Mesothelial cell of epicardium (in vitro differentiated cells): ENCODE results near the gene CCNF. TPM values are rescaled to one million over a fixed set of nuclear protein-coding genes. Genes with fewer than 3 reads are reported as not detected.

Experiments used
- DNase-seq, 2 experiments: peaks; one replicate each; pipeline ENCODE4 v3.0.0; 2021; ENCODE audit warnings: low spot score in 2 of 2; ENCODE audit not compliant: unreplicated experiment in 2 of 2
- H3K27ac Mint-ChIP-seq: 2 replicates; pipeline ENCODE4 v1.8.0; 2021; ENCODE audit warnings: mixed read lengths
- H3K27me3 Mint-ChIP-seq: 2 replicates; pipeline ENCODE4 v1.8.0; 2021; ENCODE audit warnings: low read depth, mixed read lengths
- H3K36me3 Mint-ChIP-seq: 2 replicates; pipeline ENCODE4 v1.8.0; 2021; ENCODE audit warnings: mixed read lengths
- H3K4me1 Mint-ChIP-seq: 2 replicates; pipeline ENCODE4 v1.8.0; 2021; ENCODE audit warnings: mixed read lengths
- H3K4me3 Mint-ChIP-seq: 2 replicates; pipeline ENCODE4 v1.8.0; 2021; ENCODE audit warnings: mild to moderate bottlenecking, moderate library complexity, mixed read lengths
- H3K9me3 Mint-ChIP-seq: 2 replicates; pipeline ENCODE4 v1.8.0; 2021; ENCODE audit warnings: mixed read lengths
- total RNA-seq: library from RNA; stranded (reverse); gene quantifications from 3 replicates; pipeline ENCODE4 v1.2.1, GENCODE V29; 2021
- TF ChIP-seq, protein P1 (sequence below): fragments of 200-600 bp; sonication (generic); IDR thresholded peaks from one replicate; pipeline ENCODE4 v1.5.0; 2021; ENCODE audit warnings: antibody characterized with exemption; ENCODE audit not compliant: unreplicated experiment

The CCNF gene
- total RNA-seq, 1 donor from 2014 or later = 17.4 TPM

GRCh38 chr16:2388139-2388874 lies 40.9 kb upstream of the CCNF start:
- Mint-ChIP-seq H3K27ac (no peak overlapping the region), H3K36me3 (peaks cover 3% of the 10 kb centered on the region), H3K4me3 (no peak overlapping the region), H3K27me3 (no peaks in the 10 kb centered on the region), H3K4me1 (peaks cover 17% of the 10 kb centered on the region), H3K9me3 (peaks cover 11% of the 10 kb centered on the region)
- no peak for DNase-seq
- TF ChIP-seq, protein P1, sequence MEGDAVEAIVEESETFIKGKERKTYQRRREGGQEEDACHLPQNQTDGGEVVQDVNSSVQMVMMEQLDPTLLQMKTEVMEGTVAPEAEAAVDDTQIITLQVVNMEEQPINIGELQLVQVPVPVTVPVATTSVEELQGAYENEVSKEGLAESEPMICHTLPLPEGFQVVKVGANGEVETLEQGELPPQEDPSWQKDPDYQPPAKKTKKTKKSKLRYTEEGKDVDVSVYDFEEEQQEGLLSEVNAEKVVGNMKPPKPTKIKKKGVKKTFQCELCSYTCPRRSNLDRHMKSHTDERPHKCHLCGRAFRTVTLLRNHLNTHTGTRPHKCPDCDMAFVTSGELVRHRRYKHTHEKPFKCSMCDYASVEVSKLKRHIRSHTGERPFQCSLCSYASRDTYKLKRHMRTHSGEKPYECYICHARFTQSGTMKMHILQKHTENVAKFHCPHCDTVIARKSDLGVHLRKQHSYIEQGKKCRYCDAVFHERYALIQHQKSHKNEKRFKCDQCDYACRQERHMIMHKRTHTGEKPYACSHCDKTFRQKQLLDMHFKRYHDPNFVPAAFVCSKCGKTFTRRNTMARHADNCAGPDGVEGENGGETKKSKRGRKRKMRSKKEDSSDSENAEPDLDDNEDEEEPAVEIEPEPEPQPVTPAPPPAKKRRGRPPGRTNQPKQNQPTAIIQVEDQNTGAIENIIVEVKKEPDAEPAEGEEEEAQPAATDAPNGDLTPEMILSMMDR = no peak

DNA sequence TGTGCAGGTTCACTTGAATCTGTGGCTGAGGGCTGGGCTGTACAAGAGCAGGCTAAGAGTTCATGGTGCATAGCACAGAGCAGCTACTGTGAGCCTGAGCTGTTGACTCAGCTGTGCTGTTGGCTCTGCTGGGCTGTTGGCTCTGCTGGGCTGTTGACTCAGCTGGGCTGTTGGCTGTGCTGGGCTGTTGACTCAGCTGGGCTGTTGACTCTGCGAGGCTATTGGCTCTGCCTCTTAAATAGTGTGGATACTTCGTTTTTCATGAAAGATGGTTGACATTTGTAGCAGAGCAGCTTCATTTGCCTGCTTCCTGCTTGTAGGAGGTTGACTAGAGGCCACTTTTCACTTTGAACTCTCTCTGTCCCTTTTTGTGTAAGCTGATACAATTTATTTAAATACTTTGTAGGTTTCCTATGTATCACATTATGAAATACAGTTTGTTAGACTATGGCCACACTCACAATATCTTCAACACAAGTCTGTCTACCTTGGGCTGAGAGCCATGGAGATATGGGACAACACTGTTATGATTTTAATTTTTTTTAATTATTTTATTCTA lies 40.3 kb upstream of the CCNF start:
- Mint-ChIP-seq H3K4me3 (no peak overlapping the region), H3K4me1 (peaks cover 17% of the 10 kb centered on the region), H3K9me3 (peaks cover 11% of the 10 kb centered on the region), H3K27ac (no peak overlapping the region), H3K36me3 (peaks cover 3% of the 10 kb centered on the region), H3K27me3 (peaks cover 2% of the 10 kb centered on the region)
- no peak for DNase-seq
- TF ChIP-seq, protein P1 = no peak

DNA sequence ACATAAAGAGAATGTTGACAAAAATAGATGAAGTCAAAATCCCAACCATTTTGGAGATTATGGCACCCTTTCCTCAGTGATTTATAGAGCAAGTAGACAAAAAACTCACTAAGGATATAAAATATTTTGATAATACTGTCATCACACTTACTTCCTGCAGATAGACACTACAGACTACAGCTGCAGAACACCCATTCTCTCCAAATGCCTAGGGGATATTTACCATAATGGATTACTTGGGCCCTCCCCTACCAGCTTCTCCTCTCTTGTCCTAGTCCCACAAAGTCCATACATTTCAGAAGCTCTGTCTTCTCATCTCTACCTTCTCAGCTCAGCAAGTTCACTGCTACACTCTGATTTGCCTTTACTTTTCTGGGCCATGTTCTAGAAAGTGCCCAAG lies 37.2 kb upstream of the CCNF start:
- no peak for DNase-seq
- peaks cover 1% of the 10 kb centered on the region for H3K4me1 Mint-ChIP-seq
- H3K27me3 Mint-ChIP-seq = peaks cover 10% of the 10 kb centered on the region
- H3K9me3 Mint-ChIP-seq = peaks cover 11% of the 10 kb centered on the region
- H3K27ac Mint-ChIP-seq = no peak overlapping the region
- TF ChIP-seq, protein P1 = no peak
- no peak overlapping the region for H3K4me3 Mint-ChIP-seq
- peaks cover 3% of the 10 kb centered on the region for H3K36me3 Mint-ChIP-seq

DNA sequence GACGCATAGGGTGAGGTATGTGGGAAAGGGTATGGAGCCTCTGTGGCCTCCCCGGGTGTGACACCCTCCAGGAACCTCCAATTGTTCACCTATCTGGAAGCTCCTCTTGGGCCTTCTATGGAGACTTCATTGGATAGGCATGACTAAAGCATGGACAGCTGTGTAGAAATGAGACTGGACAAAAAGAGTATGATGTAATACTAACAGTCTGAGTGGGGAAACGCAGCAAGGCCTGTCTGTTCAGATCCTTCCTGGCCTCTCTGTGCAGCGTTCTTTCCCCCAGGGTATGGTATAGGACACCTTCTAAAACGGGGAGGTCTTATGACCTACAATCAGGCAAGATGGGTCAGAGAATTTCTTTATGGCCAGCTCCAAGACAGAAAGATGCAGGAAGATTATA lies 30.7 kb upstream of the CCNF start:
- no peak overlapping the region for H3K27ac Mint-ChIP-seq
- no peaks in the 10 kb centered on the region for H3K4me1 Mint-ChIP-seq
- H3K9me3 Mint-ChIP-seq = no peaks in the 10 kb centered on the region
- H3K36me3 Mint-ChIP-seq = no peaks in the 10 kb centered on the region
- no peak for DNase-seq
- TF ChIP-seq, protein P1 = no peak
- no peak overlapping the region for H3K4me3 Mint-ChIP-seq
- peaks cover 10% of the 10 kb centered on the region for H3K27me3 Mint-ChIP-seq

GRCh38 chr16:2404099-2404498 lies 25.1 kb upstream of the CCNF start:
- H3K4me3 Mint-ChIP-seq = no peak overlapping the region
- no peak overlapping the region for H3K27ac Mint-ChIP-seq
- no peaks in the 10 kb centered on the region for H3K9me3 Mint-ChIP-seq
- TF ChIP-seq, protein P1 = no peak
- no peaks in the 10 kb centered on the region for H3K36me3 Mint-ChIP-seq
- no peaks in the 10 kb centered on the region for H3K4me1 Mint-ChIP-seq
- DNase-seq = no peak
- peaks cover 12% of the 10 kb centered on the region for H3K27me3 Mint-ChIP-seq
